Keratinocyte (primary cell): ENCODE results near the gene TIAM2. TPM values are rescaled to one million over a fixed set of nuclear protein-coding genes. Genes with fewer than 3 reads are reported as not detected.

Experiments used
- DNase-seq: peaks from one replicate; pipeline ENCODE4 v3.0.0-alpha.2; 2011; ENCODE audit warnings: low read depth, missing footprints, low spot score
- FAIRE-seq: peaks from 2 replicates; lab custom pipeline; 2011; peaks lifted over from hg19 to GRCh38; lab: Jason Lieb, UNC
- H2AFZ ChIP-seq: 2 replicates; pipeline ENCODE4 v1.6.0; 2012; ENCODE audit warnings: low read length, control low read depth, inconsistent platforms; ENCODE audit not compliant: control insufficient read depth
- H3K27ac ChIP-seq: 2 replicates; pipeline ENCODE4 v1.5.1; 2011; ENCODE audit warnings: low read length; ENCODE audit not compliant: control insufficient read depth, insufficient read depth
- H3K27me3 ChIP-seq: 3 replicates; pipeline ENCODE4 v1.6.0; 2011; ENCODE audit warnings: low read length; ENCODE audit not compliant: control insufficient read depth, insufficient read depth; ENCODE audit errors: extremely low read depth
- H3K36me3 ChIP-seq, 2 experiments: 2 replicates in 1 of 2; 3 replicates in 1 of 2; pipeline ENCODE4 v1.5.1; 2011; ENCODE audit warnings: low read length in 2 of 2, mild to moderate bottlenecking in 1 of 2; ENCODE audit not compliant: control insufficient read depth in 2 of 2, insufficient read depth in 2 of 2; ENCODE audit errors: extremely low read depth in 1 of 2
- H3K4me1 ChIP-seq: 3 replicates; pipeline ENCODE4 v1.5.1; 2011; ENCODE audit warnings: low read length; ENCODE audit not compliant: control insufficient read depth, insufficient read depth; ENCODE audit errors: extremely low read depth
- H3K4me2 ChIP-seq: 3 replicates; pipeline ENCODE4 v1.6.0; 2011; ENCODE audit warnings: low read depth, low read length; ENCODE audit not compliant: control insufficient read depth, insufficient read depth; ENCODE audit errors: extremely low read depth
- H3K4me3 ChIP-seq, 3 experiments: fragments of 200-600 bp in 1 of 3; sonication (generic) in 1 of 3; 2 replicates in 2 of 3; 3 replicates in 1 of 3; pipeline ENCODE4 v1.5.1; 2011 to 2016; ENCODE audit warnings: low read length in 3 of 3, mild to moderate bottlenecking in 3 of 3, control low read depth in 2 of 3, inconsistent platforms in 1 of 3, low read depth in 1 of 3, mixed read lengths in 1 of 3, mixed run types in 1 of 3, moderate library complexity in 1 of 3; ENCODE audit not compliant: control insufficient read depth in 2 of 3, insufficient read depth in 2 of 3; ENCODE audit errors: extremely low read depth in 1 of 3
- H3K79me2 ChIP-seq: 2 replicates; pipeline ENCODE4 v1.6.0; 2012; ENCODE audit warnings: low read length; ENCODE audit not compliant: control insufficient read depth, insufficient read depth
- H3K9ac ChIP-seq: 3 replicates; pipeline ENCODE4 v1.6.0; 2011; ENCODE audit warnings: low read length; ENCODE audit not compliant: control insufficient read depth, insufficient read depth; ENCODE audit errors: extremely low read depth
- H3K9me1 ChIP-seq: 3 replicates; pipeline ENCODE4 v1.6.0; 2011; ENCODE audit warnings: low read length; ENCODE audit not compliant: control insufficient read depth, insufficient read depth; ENCODE audit errors: extremely low read depth
- H3K9me3 ChIP-seq: 2 replicates; pipeline ENCODE4 v1.5.1; 2012; ENCODE audit warnings: low read depth, low read length; ENCODE audit not compliant: control insufficient read depth
- H4K20me1 ChIP-seq: 3 replicates; pipeline ENCODE4 v1.6.0; 2011; ENCODE audit warnings: low read length; ENCODE audit not compliant: control insufficient read depth, insufficient read depth; ENCODE audit errors: extremely low read depth
- CTCF ChIP-seq, 3 experiments: IDR thresholded peaks in 1 of 3; conservative IDR thresholded peaks in 1 of 3; optimal IDR thresholded peaks in 1 of 3; 2 replicates in 2 of 3; 3 replicates in 1 of 3; pipeline versions ENCODE3 to v1.5.1; 2011; ENCODE audit warnings: low read length in 3 of 3, mild to moderate bottlenecking in 3 of 3, moderate library complexity in 2 of 3, control low read depth in 1 of 3, inconsistent platforms in 1 of 3; ENCODE audit not compliant: insufficient read depth in 2 of 3; ENCODE audit errors: extremely low read depth in 1 of 3
- EZH2 ChIP-seq: IDR thresholded peaks from one replicate; pipeline ENCODE4 v1.6.1; 2012; ENCODE audit warnings: inconsistent platforms, mild to moderate bottlenecking, low read length, moderate library complexity
- dilution Hi-C: fragments of 300-500 bp; cut with MboI; formaldehyde crosslinking; loops from one replicate; pipeline ENCODE4 v1.7.0; 2020; ENCODE audit warnings: low sequenced_read_pairs; ENCODE audit not compliant: extremely low pct_ligation_motif_present
- polyA plus RNA-seq, 5 experiments: library from polyadenylated mRNA; depleted of rRNA in 3 of 5; stranded (reverse) in 3 of 5; stranded (forward) in 1 of 5; unstranded in 1 of 5; fragments of >200 nt; gene quantifications; 1 replicate in 1 of 5; 2 replicates in 3 of 5; 3 replicates in 1 of 5; pipeline versions ENCODE4 v1.2.1 to v1.2.3, GENCODE V29; 2011 to 2012; ENCODE audit warnings: missing spikeins in 2 of 5, low read depth in 1 of 5, low replicate concordance in 1 of 5

Gene TIAM2
- polyA plus RNA-seq, 1 donor (not counting 4 experiments of a cell fraction or from before 2014, with no cell fraction given) = 4.0 TPM

GRCh38 chr6:155185544-155185943 lies 190.4 kb downstream of the TIAM2 start:
- DNase-seq = no peak

GRCh38 chr6:155186052-155186658 lies 191.0 kb downstream of the TIAM2 start:
- DNase-seq = no peak
- Histone ChIP-seq H2AFZ (peak overlapping the region; percentile 14), H3K36me3 (no peaks in the 10 kb centered on the region), H3K9ac (no peak overlapping the region), H3K9me3 (no peaks in the 10 kb centered on the region), H3K9me1 (no peaks in the 10 kb centered on the region), H3K27me3 (no peaks in the 10 kb centered on the region), H3K79me2 (no peaks in the 10 kb centered on the region), H3K4me3 (no peak overlapping the region), H4K20me1 (no peaks in the 10 kb centered on the region), H3K27ac (peak overlapping the region; percentile 0), H3K4me2 (no peak overlapping the region), H3K4me1 (peaks cover 22% of the 10 kb centered on the region)
- no peak for FAIRE-seq
- TF ChIP-seq CTCF (optimal IDR thresholded peaks at IDR 0.05 in 1 of 3, IDR thresholded peaks at IDR 0.05 in 1 of 3, conservative IDR thresholded peaks at IDR 0.05 in 1 of 3; ENCODE audit: extremely low read depth in 1 of 3, insufficient read depth in 2 of 3, low read length in 3 of 3) = no peak
- TF ChIP-seq EZH2 = no peak
- dilution Hi-C loops = no loop called here

More at GRCh38 chr6:155185544-155185943, 190.4 kb downstream of the TIAM2 start:
- no peaks in the 10 kb centered on the region for H3K9me3 ChIP-seq
- peak; percentile 36 for FAIRE-seq
- no peaks in the 10 kb centered on the region for H3K79me2 ChIP-seq
- no peaks in the 10 kb centered on the region for H4K20me1 ChIP-seq
- peaks cover 22% of the 10 kb centered on the region for H3K4me1 ChIP-seq
- no peak overlapping the region for H3K9ac ChIP-seq
- peak overlapping the region; percentile 72 for H2AFZ ChIP-seq
- peak overlapping the region; percentile 0 for H3K27ac ChIP-seq
- TF ChIP-seq CTCF (optimal IDR thresholded peaks at IDR 0.05 in 1 of 3, IDR thresholded peaks at IDR 0.05 in 1 of 3, conservative IDR thresholded peaks at IDR 0.05 in 1 of 3; ENCODE audit: extremely low read depth in 1 of 3, insufficient read depth in 2 of 3, low read length in 3 of 3) = no peak
- TF ChIP-seq EZH2 = no peak
- H3K9me1 ChIP-seq = no peaks in the 10 kb centered on the region
- H3K36me3 ChIP-seq = no peaks in the 10 kb centered on the region
- H3K4me3 ChIP-seq = no peak overlapping the region
- dilution Hi-C loops = no loop called here
- H3K4me2 ChIP-seq = peak overlapping the region; percentile 42
- H3K27me3 ChIP-seq = no peaks in the 10 kb centered on the region
